Stimulated activated CD8-positive, alpha-beta memory T cell treated with anti-CD3 and anti-CD28 coated beads, Interleukin-7, amount 100 ng/mL, for 48 hours (primary cell): ENCODE results near the gene ATP8A2.

Source experiments
- DNase-seq, 2 donors: peaks; one replicate each; pipeline ENCODE4 v3.0.0-alpha.2; 2020; ENCODE audit warnings: low read depth in 1 of 2; ENCODE audit errors: extremely low read depth in 1 of 2

The ATP8A2 gene

GRCh38 chr13:25679936-25680335 lies 308.2 kb downstream of the ATP8A2 start:
- no peak for DNase-seq

GRCh38 chr13:25682276-25682675 lies 310.5 kb downstream of the ATP8A2 start:
- DNase-seq: no peak

GRCh38 chr13:25683056-25683455 lies 311.3 kb downstream of the ATP8A2 start:
- no peak for DNase-seq

GRCh38 chr13:25683662-25684370 lies 312.0 kb downstream of the ATP8A2 start:
- no peak for DNase-seq

GRCh38 chr13:25684491-25684890 lies 312.7 kb downstream of the ATP8A2 start:
- DNase-seq: no peak

- DNase-seq: no peak
Observed at GRCh38 chr13:25686831-25687470, 315.2 kb downstream of the ATP8A2 start.

GRCh38 chr13:25687471-25688225 lies 315.9 kb downstream of the ATP8A2 start:
- DNase-seq: no peak

GRCh38 chr13:25688536-25688935 lies 316.8 kb downstream of the ATP8A2 start:
- no peak for DNase-seq

GRCh38 chr13:25689539-25689938 lies 317.8 kb downstream of the ATP8A2 start:
- no peak for DNase-seq

GRCh38 chr13:25690582-25690981 lies 318.8 kb downstream of the ATP8A2 start:
- no peak for DNase-seq

GRCh38 chr13:25691654-25692053 lies 319.9 kb downstream of the ATP8A2 start:
- no peak for DNase-seq

GRCh38 chr13:25692099-25692498 lies 320.3 kb downstream of the ATP8A2 start:
- no peak for DNase-seq

- DNase-seq: no peak
Observed at GRCh38 chr13:25699056-25699455, 327.3 kb downstream of the ATP8A2 start.

- DNase-seq: no peak
Observed at GRCh38 chr13:25699600-25699999, 327.8 kb downstream of the ATP8A2 start.

- no peak for DNase-seq
Observed at GRCh38 chr13:25701304-25701703, 329.5 kb downstream of the ATP8A2 start.

- no peak for DNase-seq
Observed at GRCh38 chr13:25702386-25702785, 330.6 kb downstream of the ATP8A2 start.

GRCh38 chr13:25707726-25708125 lies 336.0 kb downstream of the ATP8A2 start:
- DNase-seq: no peak

GRCh38 chr13:25708268-25708667 lies 336.5 kb downstream of the ATP8A2 start:
- DNase-seq: no peak

- DNase-seq: no peak
Observed at GRCh38 chr13:25709088-25709487, 337.3 kb downstream of the ATP8A2 start.

- DNase-seq: no peak
Observed at GRCh38 chr13:25715760-25716159, 344.0 kb downstream of the ATP8A2 start.

GRCh38 chr13:25717666-25718197 lies 346.0 kb downstream of the ATP8A2 start:
- no peak for DNase-seq

- no peak for DNase-seq
Observed at GRCh38 chr13:25719666-25720065, 347.9 kb downstream of the ATP8A2 start.
